Activated naive CD8-positive, alpha-beta T cell treated with anti-CD3 and anti-CD28 coated beads for 36 hours (primary cell): ENCODE measurements around the gene AFF4. TPM values are rescaled to one million over a fixed set of nuclear protein-coding genes. Genes with fewer than 3 reads are reported as not detected.

Experiments used
- DNase-seq: peaks from one replicate; pipeline ENCODE4 v3.0.0; 2021
- H3K27ac Mint-ChIP-seq: one replicate; pipeline ENCODE4 v1.8.0; 2022; ENCODE audit warnings: mild to moderate bottlenecking, moderate library complexity, mixed read lengths
- H3K27me3 Mint-ChIP-seq: one replicate; pipeline ENCODE4 v1.8.0; 2022; ENCODE audit warnings: mild to moderate bottlenecking, mixed read lengths
- H3K36me3 Mint-ChIP-seq: one replicate; pipeline ENCODE4 v1.8.0; 2021; ENCODE audit warnings: mild to moderate bottlenecking, mixed read lengths
- H3K4me1 Mint-ChIP-seq: one replicate; pipeline ENCODE4 v1.8.0; 2021; ENCODE audit warnings: mixed read lengths
- H3K4me3 Mint-ChIP-seq: one replicate; pipeline ENCODE4 v1.8.0; 2022; ENCODE audit warnings: mild to moderate bottlenecking, moderate library complexity, mixed read lengths
- H3K9me3 Mint-ChIP-seq: one replicate; pipeline ENCODE4 v1.8.0; 2022; ENCODE audit warnings: mixed read lengths
- total RNA-seq, 2 experiments: library from RNA; stranded (reverse); gene quantifications; one replicate each; pipeline ENCODE4 v1.2.3, GENCODE V29; 2021

Gene AFF4
- total RNA-seq, 2 experiments from 2014 or later: 22.2 to 22.9 TPM

DNA sequence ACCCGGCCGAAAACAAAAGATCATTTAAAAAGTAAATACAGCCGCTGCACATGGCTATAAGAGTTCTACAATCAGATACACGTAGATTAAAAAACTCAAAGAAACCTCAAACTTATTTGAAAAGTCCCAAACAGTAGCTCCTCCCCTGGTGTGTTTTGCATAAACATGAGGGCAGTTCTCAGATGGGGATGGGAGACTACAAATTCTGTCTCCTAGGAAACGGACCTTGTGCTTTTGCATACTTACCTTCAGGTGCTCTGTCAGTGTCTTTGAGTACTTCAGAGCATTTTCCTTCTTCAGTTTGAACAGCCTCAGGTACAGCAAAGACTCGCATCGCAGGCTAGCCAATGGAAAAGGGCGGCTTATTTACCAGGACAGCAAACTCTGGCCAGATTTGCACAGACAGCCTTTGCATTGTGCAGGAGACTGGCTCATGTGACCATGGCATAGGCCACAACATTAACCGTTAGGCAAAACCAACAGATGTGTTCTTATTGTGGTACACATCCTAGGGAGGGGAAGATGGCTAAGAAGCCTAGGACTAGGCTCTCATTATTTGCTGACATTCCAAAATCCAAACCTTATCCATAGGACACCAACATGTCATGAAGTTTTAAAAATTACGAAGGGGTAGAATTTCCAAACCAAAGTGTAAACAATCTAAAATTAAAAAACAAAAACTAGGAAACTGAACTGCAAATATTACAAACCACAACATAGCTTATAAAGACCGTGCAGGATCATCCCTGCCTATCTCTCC lies 77.2 kb downstream of the AFF4 start:
- peaks cover 8% of the 10 kb centered on the region for H3K36me3 Mint-ChIP-seq
- peaks cover 11% of the 10 kb centered on the region for H3K4me1 Mint-ChIP-seq
- no peaks in the 10 kb centered on the region for H3K9me3 Mint-ChIP-seq
- no peak overlapping the region for H3K27ac Mint-ChIP-seq
- H3K27me3 Mint-ChIP-seq: no peaks in the 10 kb centered on the region
- no peak for DNase-seq
- no peak overlapping the region for H3K4me3 Mint-ChIP-seq

DNA sequence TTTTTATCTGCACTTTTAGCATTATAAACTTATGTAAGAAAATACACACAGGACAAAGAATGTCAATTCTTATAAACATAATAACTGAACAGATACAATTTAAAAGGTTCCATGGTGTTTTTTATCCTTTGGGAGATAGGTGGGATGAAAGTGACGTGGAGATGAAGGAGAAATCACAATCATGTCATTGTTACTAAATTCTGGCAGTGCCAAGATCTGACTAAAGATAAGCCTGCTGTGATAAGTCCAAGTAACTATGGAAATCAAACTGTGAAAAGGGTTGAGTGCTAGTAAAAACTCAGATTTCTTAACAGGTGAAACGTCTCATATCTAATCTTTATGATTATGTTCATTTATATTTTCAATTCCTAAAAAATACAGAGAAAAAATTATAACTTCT lies 78.9 kb downstream of the AFF4 start:
- H3K27me3 Mint-ChIP-seq: no peaks in the 10 kb centered on the region
- H3K4me3 Mint-ChIP-seq: no peak overlapping the region
- H3K27ac Mint-ChIP-seq: no peak overlapping the region
- H3K4me1 Mint-ChIP-seq: peaks cover 8% of the 10 kb centered on the region
- H3K9me3 Mint-ChIP-seq: no peaks in the 10 kb centered on the region
- peaks cover 8% of the 10 kb centered on the region for H3K36me3 Mint-ChIP-seq
- no peak for DNase-seq

DNA sequence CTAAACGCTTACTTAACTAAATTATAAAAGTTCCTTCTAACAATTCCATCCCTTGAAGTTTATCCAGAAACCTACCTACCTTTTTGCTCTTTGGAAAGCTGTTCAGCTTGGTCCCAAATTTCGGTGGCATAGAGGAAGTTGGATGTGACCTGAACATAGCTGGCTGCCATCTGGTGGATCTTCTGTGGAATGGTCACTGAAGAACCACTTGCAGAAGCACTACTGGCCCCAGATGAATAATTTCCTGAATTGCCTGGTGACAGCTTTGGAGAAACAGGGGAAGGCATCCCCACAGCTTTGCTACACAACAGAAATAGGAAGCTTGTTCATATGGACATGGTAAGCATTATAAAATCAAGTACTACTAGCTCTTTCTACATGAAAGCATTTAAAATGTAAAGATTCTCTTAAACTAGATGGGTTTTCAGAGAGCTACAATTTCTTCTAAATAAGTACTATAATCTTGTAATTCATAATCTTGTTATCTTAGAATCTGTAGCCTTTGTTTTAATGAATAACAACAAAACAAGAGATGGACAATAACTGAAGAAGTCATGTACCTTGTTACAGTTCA lies 80.1 kb downstream of the AFF4 start:
- H3K27ac Mint-ChIP-seq: no peak overlapping the region
- H3K4me1 Mint-ChIP-seq: peaks cover 8% of the 10 kb centered on the region
- no peak for DNase-seq
- H3K27me3 Mint-ChIP-seq: no peaks in the 10 kb centered on the region
- H3K9me3 Mint-ChIP-seq: no peaks in the 10 kb centered on the region
- peaks cover 8% of the 10 kb centered on the region for H3K36me3 Mint-ChIP-seq
- no peak overlapping the region for H3K4me3 Mint-ChIP-seq

DNA sequence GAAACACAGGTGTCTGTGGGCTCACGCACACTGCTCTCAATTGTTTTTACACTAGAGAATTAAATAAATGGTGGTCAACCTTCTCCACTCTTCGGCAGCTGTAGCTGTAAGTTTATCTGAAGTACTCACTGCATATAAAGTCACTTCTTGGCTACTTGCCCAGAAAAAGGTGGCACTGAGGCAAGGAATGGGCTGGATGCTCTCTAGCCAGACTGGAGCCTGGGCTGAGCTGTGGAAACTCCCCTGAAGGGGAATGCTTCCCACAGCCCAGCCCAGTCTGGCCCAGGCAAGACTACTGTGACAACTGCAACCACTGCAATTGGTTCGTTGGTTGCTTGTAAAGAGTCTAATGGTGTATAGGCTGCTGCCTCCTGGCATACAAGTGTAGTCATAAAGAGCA lies 85.5 kb downstream of the AFF4 start:
- Mint-ChIP-seq H3K36me3 (peaks cover 2% of the 10 kb centered on the region), H3K9me3 (no peaks in the 10 kb centered on the region), H3K4me1 (no peaks in the 10 kb centered on the region), H3K4me3 (no peak overlapping the region), H3K27ac (peak overlapping the region; percentile 54), H3K27me3 (no peaks in the 10 kb centered on the region)
- no peak for DNase-seq

DNA sequence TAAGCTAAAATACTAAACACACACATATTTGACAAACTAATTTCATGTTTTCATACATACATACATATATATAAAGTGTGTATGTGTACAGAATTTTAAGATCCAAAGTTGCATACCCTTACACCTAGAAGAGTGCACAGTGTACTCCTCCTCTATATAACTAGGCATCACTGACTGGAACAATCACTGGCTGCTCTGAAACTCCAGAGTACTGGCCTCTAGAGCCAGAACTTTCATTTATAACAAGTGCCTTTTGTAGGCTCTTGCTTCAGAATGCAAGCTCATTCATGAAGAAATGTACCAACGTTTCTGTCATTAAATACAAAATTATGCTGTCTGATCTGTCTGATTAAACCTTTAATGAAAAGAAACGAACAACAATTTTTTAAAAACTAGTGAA lies 86.0 kb downstream of the AFF4 start:
- Mint-ChIP-seq H3K36me3 (peaks cover 2% of the 10 kb centered on the region), H3K4me3 (no peak overlapping the region), H3K9me3 (no peaks in the 10 kb centered on the region), H3K27me3 (no peaks in the 10 kb centered on the region), H3K27ac (no peak overlapping the region), H3K4me1 (no peaks in the 10 kb centered on the region)
- DNase-seq: no peak

DNA sequence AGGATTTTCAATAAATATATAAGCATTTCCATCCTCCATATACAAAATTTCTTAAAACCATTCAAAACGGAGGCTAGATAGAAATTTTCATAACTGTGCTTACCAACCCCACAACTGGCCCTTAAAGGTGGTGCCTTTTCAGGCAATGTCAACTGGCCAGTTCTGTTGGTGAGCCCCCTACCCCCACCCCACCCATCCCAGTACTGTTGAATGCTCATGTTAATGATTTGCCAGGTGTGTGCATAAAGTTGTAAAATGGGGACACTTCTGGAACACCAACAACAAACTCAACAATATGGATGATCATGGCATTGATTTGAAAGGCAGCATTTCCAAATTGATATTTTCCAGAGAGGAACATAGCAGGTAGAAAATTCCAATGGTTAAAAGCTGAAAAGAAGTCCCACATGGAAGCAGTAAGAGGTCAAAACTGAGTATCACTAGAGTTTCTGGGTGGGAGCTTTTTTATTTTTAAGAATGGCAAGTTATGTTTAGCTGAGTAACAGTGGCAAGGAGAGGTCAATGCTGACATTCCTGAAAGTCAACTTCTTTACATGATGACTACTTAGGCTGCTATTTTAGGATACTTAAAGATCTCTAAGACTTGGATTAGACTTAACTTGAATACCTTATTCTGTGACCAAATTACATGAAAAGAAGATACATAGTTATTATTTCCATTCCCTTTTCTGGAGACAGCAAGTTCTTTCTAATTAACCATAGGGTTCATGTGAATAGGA lies 87.2 kb downstream of the AFF4 start:
- Mint-ChIP-seq H3K36me3 (peaks cover 7% of the 10 kb centered on the region), H3K9me3 (no peaks in the 10 kb centered on the region), H3K27ac (no peak overlapping the region), H3K27me3 (no peaks in the 10 kb centered on the region), H3K4me3 (no peak overlapping the region), H3K4me1 (no peaks in the 10 kb centered on the region)
- DNase-seq: no peak

DNA sequence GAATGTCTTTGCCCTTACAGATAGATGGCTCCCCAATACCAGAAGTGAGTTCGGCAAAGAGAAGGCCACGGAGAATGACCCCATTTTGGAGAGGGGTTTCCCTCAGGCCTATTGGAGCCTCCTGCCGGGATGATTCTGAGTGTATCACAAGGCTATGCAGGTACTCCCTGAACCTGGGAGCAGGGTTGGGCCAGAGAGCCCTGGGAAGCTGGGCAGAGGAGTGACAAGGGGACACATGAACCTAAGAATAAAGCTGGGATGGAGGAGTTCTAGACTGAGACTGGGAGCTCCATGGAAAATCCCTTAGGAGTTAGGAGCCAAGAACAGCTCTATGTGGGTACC lies 89.5 kb downstream of the AFF4 start:
- H3K27ac Mint-ChIP-seq: no peak overlapping the region
- H3K27me3 Mint-ChIP-seq: no peaks in the 10 kb centered on the region
- no peak for DNase-seq
- H3K36me3 Mint-ChIP-seq: peaks cover 20% of the 10 kb centered on the region
- H3K4me1 Mint-ChIP-seq: peaks cover 14% of the 10 kb centered on the region
- H3K4me3 Mint-ChIP-seq: no peak overlapping the region
- H3K9me3 Mint-ChIP-seq: no peaks in the 10 kb centered on the region

DNA sequence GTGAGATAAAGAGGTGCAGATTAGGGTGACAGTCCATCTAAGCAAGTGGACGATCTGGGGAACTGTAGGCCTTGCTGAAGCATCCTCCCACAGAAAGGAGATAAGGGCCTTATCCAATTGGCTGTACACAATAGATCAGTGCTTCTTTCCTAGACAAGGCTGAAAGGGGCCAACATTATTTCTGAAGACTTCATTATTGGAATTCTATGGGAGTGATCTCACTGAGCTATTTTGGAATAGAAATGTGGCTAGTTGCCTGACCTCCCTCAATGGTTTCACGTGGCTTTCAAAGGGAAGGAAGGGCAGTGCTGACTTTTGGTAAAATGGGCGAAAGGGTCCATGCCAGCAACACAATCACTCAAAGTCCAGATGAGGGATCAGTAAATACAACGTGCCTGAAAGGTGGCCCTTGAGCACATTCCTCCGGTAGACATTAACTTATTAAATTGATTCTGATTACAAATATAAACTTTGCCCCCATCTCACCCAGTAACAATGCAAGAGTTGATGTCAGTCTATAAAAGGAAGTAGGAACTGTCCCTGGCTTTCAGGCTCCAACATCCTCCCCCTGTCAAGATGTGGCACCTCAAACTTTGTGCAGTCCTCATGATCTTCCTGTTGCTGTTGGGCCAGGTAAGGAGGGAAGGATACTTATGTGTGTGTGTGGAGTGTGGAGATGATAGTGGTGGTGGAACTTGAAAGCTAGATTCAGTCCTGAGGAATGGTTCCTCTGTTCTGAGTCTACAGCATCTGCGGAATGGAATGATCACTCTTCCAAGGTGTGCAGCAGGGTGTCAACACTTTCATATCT lies 90.1 kb downstream of the AFF4 start, which contains the start of gene LEAP2:
Gene LEAP2 (plus strand): TSS at position 550 of the 811 bp plus-strand sequence. CDS start 27 bp downstream, at position 577.
- Mint-ChIP-seq H3K27ac (no peak within 1 kb of the TSS), H3K36me3 (peaks cover 26% of the 10 kb centered on the region), H3K4me3 (no peak within 1 kb of the TSS), H3K9me3 (no peaks in the 10 kb centered on the region), H3K4me1 (peaks cover 19% of the 10 kb centered on the region), H3K27me3 (no peaks in the 10 kb centered on the region)
- no peak for DNase-seq

DNA sequence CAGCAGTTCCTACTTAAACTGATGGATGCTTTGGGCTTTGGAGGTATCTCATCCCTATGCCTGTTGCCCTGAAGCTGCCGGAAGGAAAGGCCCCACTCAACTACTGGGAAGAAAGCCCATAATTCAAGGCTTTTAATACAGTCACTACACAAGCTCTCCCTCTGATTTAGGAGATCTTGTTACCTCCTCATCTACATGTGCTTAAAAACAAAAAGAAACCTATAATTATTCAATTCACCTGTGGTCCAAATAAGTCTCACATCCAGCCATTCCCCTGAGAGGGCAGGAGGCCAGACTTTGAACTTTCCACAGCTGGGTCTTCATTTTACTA lies 90.7 kb downstream of the AFF4 start:
- Mint-ChIP-seq H3K4me1 (peaks cover 24% of the 10 kb centered on the region), H3K27ac (no peak overlapping the region), H3K27me3 (no peaks in the 10 kb centered on the region), H3K9me3 (no peaks in the 10 kb centered on the region), H3K36me3 (peaks cover 30% of the 10 kb centered on the region), H3K4me3 (no peak overlapping the region)
- no peak for DNase-seq

DNA sequence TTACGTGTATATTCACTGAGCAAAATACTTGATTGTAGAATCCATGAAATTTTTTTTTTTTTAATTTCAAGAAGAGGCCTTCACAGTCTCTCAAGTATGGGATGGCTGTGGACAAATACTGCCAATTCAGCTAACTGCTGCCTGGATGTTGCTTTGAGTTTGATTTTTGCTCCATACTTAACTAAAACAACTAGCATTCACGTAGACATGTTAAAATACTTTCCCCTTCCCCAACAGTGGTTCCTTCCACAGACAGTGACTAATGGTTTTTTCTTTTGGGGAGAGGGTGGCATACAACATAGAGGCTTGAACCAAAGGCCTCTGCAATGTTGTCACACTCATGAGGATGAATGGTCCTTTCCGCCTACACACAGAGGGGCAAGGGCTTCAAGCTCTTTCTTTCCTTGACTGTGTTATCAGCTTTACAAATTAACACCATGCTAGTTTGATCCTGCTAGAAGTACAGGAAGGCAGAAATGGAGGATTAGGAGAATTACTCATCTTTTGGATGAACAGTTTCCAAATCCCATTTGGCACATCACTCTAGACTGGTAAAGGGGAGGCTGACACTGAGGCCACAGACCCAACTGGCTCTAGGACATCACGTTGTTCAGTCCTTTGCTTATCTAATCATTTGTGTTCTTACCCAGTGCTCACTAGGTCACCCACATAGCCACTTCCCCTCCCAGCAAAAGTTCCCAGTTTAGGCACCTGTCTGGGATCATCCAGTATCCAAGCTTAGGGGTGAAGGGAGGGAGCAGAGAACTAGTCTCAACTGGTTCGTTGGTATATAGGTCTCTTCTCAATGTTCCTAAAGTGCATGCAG lies 91.8 kb downstream of the AFF4 start:
- H3K36me3 Mint-ChIP-seq: peaks cover 39% of the 10 kb centered on the region
- H3K27me3 Mint-ChIP-seq: no peaks in the 10 kb centered on the region
- no peak overlapping the region for H3K27ac Mint-ChIP-seq
- no peak overlapping the region for H3K4me3 Mint-ChIP-seq
- no peak for DNase-seq
- H3K9me3 Mint-ChIP-seq: no peaks in the 10 kb centered on the region
- H3K4me1 Mint-ChIP-seq: peaks cover 30% of the 10 kb centered on the region

DNA sequence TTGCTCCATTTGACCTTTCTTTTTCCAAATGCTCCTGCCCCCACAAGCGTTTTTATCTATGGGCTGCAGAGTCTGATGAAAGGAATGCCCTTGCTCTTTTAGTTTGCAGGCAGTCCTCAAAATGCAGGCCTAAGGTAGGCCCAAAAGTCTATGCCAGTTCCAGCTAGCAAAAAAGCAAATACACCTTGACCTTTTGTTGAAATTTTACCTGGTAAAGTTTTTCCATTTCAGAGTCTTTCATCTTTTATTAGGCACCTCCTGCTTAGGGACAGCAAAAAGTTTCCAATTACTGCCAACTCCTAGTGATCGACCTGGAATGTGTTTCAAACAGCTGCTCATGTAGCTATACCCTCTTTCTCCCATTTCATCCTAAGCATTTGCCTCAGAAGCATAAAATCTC lies 92.6 kb downstream of the AFF4 start:
- Mint-ChIP-seq H3K27me3 (no peaks in the 10 kb centered on the region), H3K9me3 (no peaks in the 10 kb centered on the region), H3K36me3 (peaks cover 41% of the 10 kb centered on the region), H3K27ac (peak overlapping the region; percentile 16), H3K4me1 (peaks cover 36% of the 10 kb centered on the region), H3K4me3 (no peak overlapping the region)
- DNase-seq: no peak

DNA sequence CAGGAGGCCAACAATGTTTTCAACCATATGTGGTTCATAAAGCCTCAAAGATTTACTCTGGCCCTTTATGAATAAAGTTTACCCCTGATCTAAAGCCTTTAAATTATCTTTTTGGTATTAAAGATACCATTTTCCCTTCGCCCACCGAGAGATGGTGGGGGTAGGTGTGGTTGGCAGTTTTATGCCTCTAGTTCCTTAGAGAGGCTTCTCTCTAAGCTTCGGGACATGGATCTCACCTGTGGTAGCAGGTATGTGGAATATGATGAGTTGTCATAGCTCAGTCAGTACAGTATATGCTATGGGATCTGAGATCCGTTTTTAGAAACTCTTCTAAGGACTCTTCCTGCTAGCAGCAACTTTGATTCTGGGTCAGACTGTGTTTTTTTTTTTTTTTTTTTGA lies 94.7 kb downstream of the AFF4 start:
- H3K4me1 Mint-ChIP-seq: peaks cover 41% of the 10 kb centered on the region

DNA sequence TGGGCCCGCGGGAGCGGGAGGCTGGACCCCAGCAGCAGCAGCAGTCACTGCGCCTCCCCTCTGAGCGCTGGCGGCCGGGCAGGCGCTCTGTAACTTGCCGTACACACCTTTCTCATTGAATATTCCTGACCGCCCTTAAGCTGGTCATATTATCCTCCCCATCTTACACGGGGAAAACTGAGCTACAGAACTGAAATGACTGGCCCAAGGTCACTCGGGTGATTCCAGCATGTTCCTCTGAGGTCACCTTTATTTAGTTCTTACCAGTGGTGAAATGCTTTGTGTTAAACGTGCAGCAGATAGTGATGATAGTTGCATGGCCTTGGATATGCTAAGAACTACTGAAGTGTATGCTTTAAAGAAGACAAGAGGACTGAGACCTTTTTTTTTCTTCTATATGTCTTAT lies 96.4 kb downstream of the AFF4 start:
- Mint-ChIP-seq H3K27ac (peak overlapping the region; percentile 99), H3K4me1 (peaks cover 41% of the 10 kb centered on the region), H3K9me3 (no peaks in the 10 kb centered on the region), H3K27me3 (no peaks in the 10 kb centered on the region), H3K36me3 (peaks cover 35% of the 10 kb centered on the region), H3K4me3 (peak overlapping the region; percentile 98)
- no peak for DNase-seq

More for the DNA sequence above, 94.7 kb downstream of the AFF4 start:
- Mint-ChIP-seq H3K27ac (peak overlapping the region; percentile 39), H3K4me3 (peak overlapping the region; percentile 98), H3K36me3 (peaks cover 41% of the 10 kb centered on the region), H3K9me3 (no peaks in the 10 kb centered on the region), H3K27me3 (no peaks in the 10 kb centered on the region)
- no peak for DNase-seq

DNA sequence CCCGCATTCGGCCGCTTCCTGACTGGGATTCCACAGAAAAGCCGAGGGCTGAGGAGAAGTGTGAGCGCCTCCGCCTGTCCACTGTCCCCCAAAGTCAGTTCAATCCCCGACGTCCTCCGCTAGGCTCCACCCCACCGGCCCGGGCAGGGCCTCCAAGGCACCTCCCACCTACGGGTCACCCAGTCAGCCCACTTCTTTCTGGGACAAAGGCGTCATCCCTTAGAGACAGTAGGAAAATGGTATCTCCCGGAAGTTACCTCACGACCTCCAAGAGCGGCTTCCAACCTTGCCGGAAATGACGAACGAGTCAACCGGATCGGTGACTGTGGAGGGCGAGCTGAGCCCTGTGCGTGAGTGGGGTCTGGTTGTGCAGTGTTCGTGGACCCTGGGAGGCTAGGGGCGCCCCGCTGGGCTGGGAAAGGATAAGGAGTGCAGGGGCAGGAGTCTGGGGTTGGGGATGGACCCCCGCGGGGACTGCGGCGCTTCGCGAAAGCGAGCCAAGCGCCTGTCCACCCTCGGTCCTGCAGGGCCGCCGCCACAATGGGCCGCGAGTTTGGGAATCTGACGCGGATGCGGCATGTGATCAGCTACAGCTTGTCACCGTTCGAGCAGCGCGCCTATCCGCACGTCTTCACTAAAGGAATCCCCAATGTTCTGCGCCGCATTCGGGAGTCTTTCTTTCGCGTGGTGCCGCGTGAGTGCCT lies 96.9 kb downstream of the AFF4 start, which contains the start of the genes GDF9 and UQCRQ:
Gene GDF9 (minus strand): TSS at position 128 of the 704 bp plus-strand sequence. CDS start 1,936 bp downstream, outside the sequence.
Gene UQCRQ (plus strand): TSS at position 301 of the 704 bp plus-strand sequence. CDS start 240 bp downstream, at position 541.
- DNase-seq: peak; percentile 92
- no peaks in the 10 kb centered on the region for H3K27me3 Mint-ChIP-seq
- no peaks in the 10 kb centered on the region for H3K9me3 Mint-ChIP-seq
- H3K4me1 Mint-ChIP-seq: peaks cover 41% of the 10 kb centered on the region
- H3K27ac Mint-ChIP-seq: peak within 1 kb of the TSS; percentile 99
- H3K4me3 Mint-ChIP-seq: peak within 1 kb of the TSS; percentile 98
- H3K36me3 Mint-ChIP-seq: peaks cover 35% of the 10 kb centered on the region
